ENCODE data around the gene QARS1.

- TF ChIP-seq NR2C2 (CRISPR knock-in tag; IDR thresholded peaks at IDR 0.05; ENCODE audit: borderline replicate concordance) (no peak), POLR2AphosphoS5 (IDR thresholded peaks at IDR 0.05; ENCODE audit: low read depth, low read length) (no peak), HMG20A (CRISPR knock-in tag; IDR thresholded peaks at IDR 0.05; ENCODE audit: borderline replicate concordance) (no peak), FOXK1 (CRISPR knock-in tag; IDR thresholded peaks at IDR 0.05; ENCODE audit: borderline replicate concordance, low read depth) (no peak), E2F1 (CRISPR knock-in tag; IDR thresholded peaks at IDR 0.05) (no peak), SRY (CRISPR knock-in tag; IDR thresholded peaks at IDR 0.05) (no peak), HMGA1 (CRISPR knock-in tag; conservative IDR thresholded peaks at IDR 0.05) (no peak)
Measured at GRCh38 chr3:49081429-49081828, 23.1 kb downstream of the QARS1 start.
